ENCODE measurements around the gene POP4.

DNA sequence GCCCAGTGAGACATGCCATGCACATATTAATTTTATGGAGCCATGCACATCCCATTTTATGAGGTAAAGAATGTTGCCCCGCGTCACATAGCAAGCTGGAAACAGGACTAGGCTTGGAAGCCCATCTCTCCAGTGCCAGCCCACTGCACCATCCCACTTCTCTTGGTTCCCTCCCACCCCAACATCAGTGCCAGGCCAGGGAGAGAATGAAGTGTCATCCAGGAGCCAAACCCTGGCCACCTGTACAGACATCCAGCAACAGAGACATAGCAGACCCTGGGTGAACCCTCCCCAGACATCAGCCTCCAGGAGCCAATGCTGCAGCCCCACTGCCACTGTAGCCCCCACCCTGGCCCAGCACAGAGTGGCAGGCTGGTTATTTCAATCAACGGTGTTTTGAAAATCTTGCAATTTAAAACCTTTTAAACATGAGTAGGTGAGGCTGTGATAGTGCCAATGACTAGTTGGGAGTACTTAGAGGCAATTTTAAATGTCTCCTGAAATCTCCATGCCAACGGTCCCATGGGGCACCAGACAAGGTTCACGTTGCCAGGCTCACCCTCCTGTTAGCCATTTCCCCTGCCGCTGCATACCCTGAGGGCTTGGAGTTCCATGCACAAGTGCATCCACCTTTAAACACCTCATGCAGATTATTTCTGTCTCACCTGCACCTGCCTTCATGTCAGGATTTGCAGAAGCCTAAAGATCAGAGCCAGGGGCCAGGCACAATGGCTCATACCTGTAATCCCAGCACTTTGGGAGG is 45.6 kb upstream of the POP4 start:
- TF ChIP-seq, protein P1, sequence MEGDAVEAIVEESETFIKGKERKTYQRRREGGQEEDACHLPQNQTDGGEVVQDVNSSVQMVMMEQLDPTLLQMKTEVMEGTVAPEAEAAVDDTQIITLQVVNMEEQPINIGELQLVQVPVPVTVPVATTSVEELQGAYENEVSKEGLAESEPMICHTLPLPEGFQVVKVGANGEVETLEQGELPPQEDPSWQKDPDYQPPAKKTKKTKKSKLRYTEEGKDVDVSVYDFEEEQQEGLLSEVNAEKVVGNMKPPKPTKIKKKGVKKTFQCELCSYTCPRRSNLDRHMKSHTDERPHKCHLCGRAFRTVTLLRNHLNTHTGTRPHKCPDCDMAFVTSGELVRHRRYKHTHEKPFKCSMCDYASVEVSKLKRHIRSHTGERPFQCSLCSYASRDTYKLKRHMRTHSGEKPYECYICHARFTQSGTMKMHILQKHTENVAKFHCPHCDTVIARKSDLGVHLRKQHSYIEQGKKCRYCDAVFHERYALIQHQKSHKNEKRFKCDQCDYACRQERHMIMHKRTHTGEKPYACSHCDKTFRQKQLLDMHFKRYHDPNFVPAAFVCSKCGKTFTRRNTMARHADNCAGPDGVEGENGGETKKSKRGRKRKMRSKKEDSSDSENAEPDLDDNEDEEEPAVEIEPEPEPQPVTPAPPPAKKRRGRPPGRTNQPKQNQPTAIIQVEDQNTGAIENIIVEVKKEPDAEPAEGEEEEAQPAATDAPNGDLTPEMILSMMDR (conservative IDR thresholded peaks at IDR 0.05; ENCODE audit: low read depth, low read length) = no peak
- TF ChIP-seq RAD21 (IDR thresholded peaks at IDR 0.05; ENCODE audit: low read length) (no peak), RCOR1 (IDR thresholded peaks at IDR 0.05; ENCODE audit: insufficient replicate concordance, low read length) (no peak), CEBPB (IDR thresholded peaks at IDR 0.05; ENCODE audit: low read depth, low read length) (no peak), BHLHE40 (IDR thresholded peaks at IDR 0.05; ENCODE audit: low read depth, low read length) (no peak), MAFK (IDR thresholded peaks at IDR 0.05; ENCODE audit: low read depth, low read length) (no peak), POLR2A (IDR thresholded peaks at IDR 0.05; ENCODE audit: low read depth, low read length) (no peak), MAZ (IDR thresholded peaks at IDR 0.05; ENCODE audit: borderline replicate concordance, low read depth, low read length) (no peak), FOS (IDR thresholded peaks at IDR 0.05; ENCODE audit: low read depth, low read length) (no peak), NFE2L2 (IDR thresholded peaks at IDR 0.05; ENCODE audit: low read depth, low read length) (no peak)
- TF ChIP-seq, protein P2, sequence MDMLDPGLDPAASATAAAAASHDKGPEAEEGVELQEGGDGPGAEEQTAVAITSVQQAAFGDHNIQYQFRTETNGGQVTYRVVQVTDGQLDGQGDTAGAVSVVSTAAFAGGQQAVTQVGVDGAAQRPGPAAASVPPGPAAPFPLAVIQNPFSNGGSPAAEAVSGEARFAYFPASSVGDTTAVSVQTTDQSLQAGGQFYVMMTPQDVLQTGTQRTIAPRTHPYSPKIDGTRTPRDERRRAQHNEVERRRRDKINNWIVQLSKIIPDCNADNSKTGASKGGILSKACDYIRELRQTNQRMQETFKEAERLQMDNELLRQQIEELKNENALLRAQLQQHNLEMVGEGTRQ (IDR thresholded peaks at IDR 0.05; ENCODE audit: low read depth, low read length) = no peak
